Testis (tissue), 3 donors: ENCODE data around the gene LNX1. TPM values are rescaled to one million over a fixed set of nuclear protein-coding genes. Genes with fewer than 3 reads are reported as not detected.

ENCODE experiments used
- DNase-seq: peaks from one replicate; pipeline ENCODE4 v3.0.0-alpha.2; 2019
- H3K27ac ChIP-seq, 2 donors: fragments of 200-600 bp; sonication (generic); one replicate each; pipeline ENCODE4 v1.5.1; 2019
- H3K27me3 ChIP-seq: fragments of 200-600 bp; sonication (generic); one replicate; pipeline ENCODE4 v1.5.1; 2019
- H3K36me3 ChIP-seq: fragments of 200-600 bp; sonication (generic); one replicate; pipeline ENCODE4 v1.5.1; 2017; ENCODE audit warnings: low read depth; ENCODE audit errors: missing control alignments
- H3K4me1 ChIP-seq: fragments of 200-600 bp; sonication (generic); one replicate; pipeline ENCODE4 v1.5.1; 2019
- H3K4me3 ChIP-seq, 2 donors: fragments of 200-600 bp; sonication (generic); one replicate each; pipeline ENCODE4 v1.5.1; 2017 to 2019
- H3K9me3 ChIP-seq: fragments of 200-600 bp; sonication (generic); one replicate; pipeline ENCODE4 v1.5.1; 2017
- POLR2A ChIP-seq: fragments of 450-650 bp; IDR thresholded peaks from one replicate; pipeline ENCODE4 v1.6.1; 2017; ENCODE audit warnings: antibody characterized with exemption, mild to moderate bottlenecking, moderate library complexity
- WGBS, 2 donors: methylation state at CpG; one replicate each; pipeline ENCODE4 v1.1.5; 2018; 5-methylcytosine and 5-hydroxymethylcytosine counted together
- intact Hi-C: fragments of 100-400 bp; cut with DNase I; formaldehyde crosslinking; loops from one replicate; pipeline ENCODE4 v1.15.1; 2023; ENCODE audit warnings: low total_unique reads
- polyA plus RNA-seq: library from polyadenylated mRNA; stranded (reverse); fragments of 350-450 nt; fragmentation: Illumina TruSeq; extraction: RNeasy Lipid Tissue Mini Kit (QIAGEN cat#74804); gene quantifications from one replicate; pipeline ENCODE4 v1.2.3, GENCODE V29; 2014; ENCODE audit warnings: low read depth, low replicate concordance; ENCODE audit not compliant: insufficient read depth
- total RNA-seq, 2 donors: library from RNA; depleted of rRNA; stranded (reverse); fragments of >200 nt; gene quantifications; one replicate each; pipeline ENCODE4 v1.2.3, GENCODE V29; 2016
- TF ChIP-seq, protein P1 (sequence below), 3 experiments: fragments of 450-650 bp in 2 of 3; fragments of 200-600 bp in 1 of 3; sonication (generic) in 1 of 3; IDR thresholded peaks; one replicate each; pipeline ENCODE4 v1.5.1; 2016 to 2019; ENCODE audit warnings: antibody characterized with exemption in 3 of 3, mild to moderate bottlenecking in 2 of 3, moderate library complexity in 1 of 3

LNX1 gene
- total and polyA plus RNA-seq, 3 donors from 2014 or later: 4.3 to 8.3 (median 5.8) TPM

DNA sequence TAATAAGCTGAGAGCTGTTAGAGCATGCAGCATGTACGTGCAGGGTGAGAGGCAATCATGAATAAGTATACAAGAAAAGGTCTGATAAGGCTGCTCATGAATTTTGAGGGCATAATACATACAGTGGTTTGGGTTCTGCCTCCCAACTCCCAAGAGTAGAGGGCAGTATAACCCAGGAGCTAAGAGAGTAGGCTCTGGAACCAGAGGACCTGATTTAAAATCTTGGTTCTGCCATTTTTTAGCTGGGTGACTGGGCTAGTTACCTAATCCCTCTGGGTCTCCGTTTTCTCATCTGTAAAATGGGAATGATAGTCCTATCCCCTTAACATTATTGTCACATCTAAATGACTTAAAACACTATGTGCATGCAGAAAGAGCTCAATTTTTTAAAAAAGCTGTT lies 85.3 kb downstream of the LNX1 start:
- H3K36me3 ChIP-seq: no peaks in the 10 kb centered on the region
- intact Hi-C loops: no loop called here
- WGBS, 2 donors: 85 to 100% methylated on average over 2 of the region's 2 CpGs
- H3K4me1 ChIP-seq: peaks cover 5% of the 10 kb centered on the region
- H3K4me3 ChIP-seq: no peak overlapping the region
- H3K9me3 ChIP-seq: no peaks in the 10 kb centered on the region
- no peak for DNase-seq
- no peak for TF ChIP-seq POLR2A
- H3K27me3 ChIP-seq: no peaks in the 10 kb centered on the region
- no peak overlapping the region for H3K27ac ChIP-seq

DNA sequence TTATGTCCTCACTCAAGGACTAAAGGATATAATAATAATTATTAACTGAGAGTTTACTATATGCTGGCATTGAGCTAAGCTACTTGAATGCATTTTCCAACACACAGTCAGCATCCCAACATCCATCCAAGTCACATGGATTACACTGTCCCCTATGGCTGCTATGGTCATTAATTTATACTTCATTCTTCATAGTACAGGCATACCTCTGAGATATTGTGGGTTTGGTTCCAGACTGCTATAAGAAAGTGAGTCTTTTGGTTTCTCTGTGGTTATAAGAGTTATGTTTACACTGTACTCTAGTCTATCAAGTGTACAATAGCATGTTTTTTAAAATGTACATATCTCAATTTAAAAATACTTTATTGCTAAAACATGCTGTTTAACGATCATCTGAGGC lies 89.2 kb downstream of the LNX1 start:
- TF ChIP-seq, protein P1, sequence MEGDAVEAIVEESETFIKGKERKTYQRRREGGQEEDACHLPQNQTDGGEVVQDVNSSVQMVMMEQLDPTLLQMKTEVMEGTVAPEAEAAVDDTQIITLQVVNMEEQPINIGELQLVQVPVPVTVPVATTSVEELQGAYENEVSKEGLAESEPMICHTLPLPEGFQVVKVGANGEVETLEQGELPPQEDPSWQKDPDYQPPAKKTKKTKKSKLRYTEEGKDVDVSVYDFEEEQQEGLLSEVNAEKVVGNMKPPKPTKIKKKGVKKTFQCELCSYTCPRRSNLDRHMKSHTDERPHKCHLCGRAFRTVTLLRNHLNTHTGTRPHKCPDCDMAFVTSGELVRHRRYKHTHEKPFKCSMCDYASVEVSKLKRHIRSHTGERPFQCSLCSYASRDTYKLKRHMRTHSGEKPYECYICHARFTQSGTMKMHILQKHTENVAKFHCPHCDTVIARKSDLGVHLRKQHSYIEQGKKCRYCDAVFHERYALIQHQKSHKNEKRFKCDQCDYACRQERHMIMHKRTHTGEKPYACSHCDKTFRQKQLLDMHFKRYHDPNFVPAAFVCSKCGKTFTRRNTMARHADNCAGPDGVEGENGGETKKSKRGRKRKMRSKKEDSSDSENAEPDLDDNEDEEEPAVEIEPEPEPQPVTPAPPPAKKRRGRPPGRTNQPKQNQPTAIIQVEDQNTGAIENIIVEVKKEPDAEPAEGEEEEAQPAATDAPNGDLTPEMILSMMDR (IDR thresholded peaks at IDR 0.05): no peak
- no peak for TF ChIP-seq POLR2A
- peaks cover 26% of the 10 kb centered on the region for H3K4me1 ChIP-seq
- no peak overlapping the region for H3K27ac ChIP-seq
- 79 to 86% methylated on average over 1 of the region's 1 CpG for WGBS, 2 donors
- no peaks in the 10 kb centered on the region for H3K9me3 ChIP-seq
- intact Hi-C loops: no loop called here
- H3K27me3 ChIP-seq: no peaks in the 10 kb centered on the region
- H3K36me3 ChIP-seq: no peaks in the 10 kb centered on the region
- no peak overlapping the region for H3K4me3 ChIP-seq
- no peak for DNase-seq

DNA sequence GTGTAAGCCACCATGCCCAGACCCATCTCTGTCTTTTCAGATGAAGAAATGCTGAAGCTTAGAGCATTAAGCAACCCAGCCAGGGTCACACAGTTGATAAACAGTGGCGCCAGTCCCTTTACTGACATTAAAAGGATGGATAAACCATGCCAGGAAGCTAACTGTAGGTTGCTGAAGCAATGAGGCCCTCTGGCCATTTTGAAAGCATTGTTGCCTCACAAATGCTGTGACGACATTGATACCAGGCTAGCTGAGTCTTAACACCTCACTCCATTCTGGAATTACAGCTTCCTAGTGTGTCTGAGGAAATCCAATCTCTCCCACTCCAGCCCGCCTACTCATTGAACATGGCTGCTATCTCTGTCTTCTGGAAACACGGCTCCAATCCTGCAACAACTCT lies 89.7 kb downstream of the LNX1 start:
- intact Hi-C loops: no loop called here
- 95 to 96% methylated on average over 4 of the region's 4 CpGs for WGBS, 2 donors
- peaks cover 31% of the 10 kb centered on the region for H3K4me1 ChIP-seq
- H3K27ac ChIP-seq: no peak overlapping the region
- DNase-seq: no peak
- H3K27me3 ChIP-seq: no peaks in the 10 kb centered on the region
- TF ChIP-seq POLR2A: no peak
- TF ChIP-seq, protein P1 (IDR thresholded peaks at IDR 0.05): no peak
- H3K4me3 ChIP-seq: no peak overlapping the region
- H3K36me3 ChIP-seq: no peaks in the 10 kb centered on the region
- no peaks in the 10 kb centered on the region for H3K9me3 ChIP-seq

DNA sequence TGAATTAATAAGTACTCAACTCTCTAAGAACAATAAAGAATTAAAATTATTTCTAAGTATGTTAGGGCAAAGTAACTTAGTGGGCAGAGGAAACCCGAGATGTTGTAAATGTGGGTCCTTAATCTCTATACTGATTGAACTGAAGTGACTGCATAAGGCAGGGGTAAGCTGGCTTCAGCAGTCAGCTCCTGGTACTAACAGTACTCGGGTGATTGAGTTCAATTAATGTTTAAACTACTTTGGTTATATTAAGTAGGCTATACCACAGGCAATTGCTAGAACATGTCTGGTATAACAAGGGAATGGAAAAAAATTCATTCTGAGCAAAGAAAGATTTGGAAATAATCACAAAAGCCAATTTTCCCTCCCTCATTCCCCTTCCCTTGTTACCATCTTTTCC lies 90.7 kb downstream of the LNX1 start:
- intact Hi-C loops: no loop called here
- Histone ChIP-seq H3K27me3 (no peaks in the 10 kb centered on the region), H3K27ac (no peak overlapping the region), H3K36me3 (no peaks in the 10 kb centered on the region), H3K9me3 (no peaks in the 10 kb centered on the region), H3K4me3 (no peak overlapping the region), H3K4me1 (peaks cover 36% of the 10 kb centered on the region)
- DNase-seq: no peak
- no peak for TF ChIP-seq POLR2A
- TF ChIP-seq, protein P1 (IDR thresholded peaks at IDR 0.05): no peak
- WGBS, 2 donors: 90% methylated on average over 2 of the region's 2 CpGs

DNA sequence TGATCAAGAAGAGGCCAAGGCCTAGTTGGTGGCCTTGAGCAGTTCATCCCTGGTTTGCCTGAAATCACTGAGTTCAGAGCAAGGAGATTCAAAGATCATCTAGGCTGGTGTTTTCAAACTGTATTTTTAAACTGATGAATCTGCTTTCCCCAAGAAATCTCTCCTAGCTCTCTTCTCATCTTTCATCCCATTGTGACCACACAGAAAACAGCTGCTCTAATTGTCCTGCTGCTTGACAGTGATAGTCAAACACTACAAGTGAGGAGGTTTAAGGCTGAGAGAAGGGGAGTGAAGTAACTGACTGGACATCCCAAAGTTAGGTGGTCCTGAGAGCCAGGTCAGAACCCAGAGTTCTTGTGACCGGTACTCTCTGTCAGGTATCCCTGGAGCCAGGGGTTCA lies 91.5 kb downstream of the LNX1 start:
- no peak for DNase-seq
- Histone ChIP-seq H3K9me3 (no peaks in the 10 kb centered on the region), H3K27ac (peak overlapping the region in 1 of 2 donors; percentile 45), H3K4me1 (peaks cover 36% of the 10 kb centered on the region), H3K36me3 (no peaks in the 10 kb centered on the region), H3K27me3 (no peaks in the 10 kb centered on the region), H3K4me3 (no peak overlapping the region)
- WGBS, 2 donors: 80 to 94% methylated on average over 1 of the region's 1 CpG
- intact Hi-C loops: no loop called here
- no peak for TF ChIP-seq POLR2A
- TF ChIP-seq, protein P1 (IDR thresholded peaks at IDR 0.05): no peak
